Calu3 (cell line): ENCODE data around the gene STRA8. TPM values are rescaled to one million over a fixed set of nuclear protein-coding genes. Genes with fewer than 3 reads are reported as not detected.

Experiments
- BruUV-seq: library from RNA; stranded (reverse); fragments of 400-500 nt; replicated peaks from 2 replicates; lab custom pipeline; 2021; lab: Mats Ljungman, UMichigan
- CTCF ChIA-PET: fragments of 300-600 bp; sonication (Branson Sonifier 250); formaldehyde crosslinking; loops from one replicate; lab custom pipeline; 2022; ENCODE audit warnings: antibody characterized with exemption; lab: Charles Lee
- DNase-seq: peaks from one replicate; pipeline ENCODE4 v3.0.0; 2022
- H3K27ac Mint-ChIP-seq: one replicate; pipeline ENCODE4 v1.8.0; 2022; ENCODE audit warnings: mixed read lengths; ENCODE audit not compliant: unreplicated experiment
- H3K27me3 Mint-ChIP-seq: one replicate; pipeline ENCODE4 v1.8.0; 2022; ENCODE audit warnings: mixed read lengths; ENCODE audit not compliant: unreplicated experiment
- H3K36me3 Mint-ChIP-seq: one replicate; pipeline ENCODE4 v1.8.0; 2022; ENCODE audit warnings: mild to moderate bottlenecking, moderate library complexity, mixed read lengths; ENCODE audit not compliant: insufficient read depth, unreplicated experiment
- H3K4me1 Mint-ChIP-seq: one replicate; pipeline ENCODE4 v1.8.0; 2022; ENCODE audit warnings: mild to moderate bottlenecking, low read depth, mixed read lengths; ENCODE audit not compliant: unreplicated experiment
- H3K4me3 Mint-ChIP-seq: one replicate; pipeline ENCODE4 v1.8.0; 2022; ENCODE audit warnings: mild to moderate bottlenecking, low read depth, moderate library complexity, mixed read lengths; ENCODE audit not compliant: unreplicated experiment
- H3K9me3 Mint-ChIP-seq: one replicate; pipeline ENCODE4 v1.8.0; 2022; ENCODE audit warnings: low read depth, mixed read lengths; ENCODE audit not compliant: unreplicated experiment
- CTCF ChIP-seq: fragments of 200-600 bp; IDR thresholded peaks from one replicate; pipeline ENCODE4 v1.8.0; 2022; ENCODE audit warnings: antibody characterized with exemption; ENCODE audit not compliant: unreplicated experiment
- intact Hi-C: fragments of 100-400 bp; cut with micrococcal nuclease; formaldehyde crosslinking; loops from one replicate; pipeline ENCODE4 v1.10.0; 2022; ENCODE audit not compliant: unreplicated experiment
- total RNA-seq: library from RNA; stranded (reverse); gene quantifications from 2 replicates; pipeline ENCODE4 v1.2.3, GENCODE V29; 2022

STRA8 gene
- total RNA-seq, 1 experiment from 2014 or later, result not detected

- Mint-ChIP-seq H3K36me3 (no peaks in the 10 kb centered on the region), H3K4me1 (peaks cover 20% of the 10 kb centered on the region), H3K27me3 (no peaks in the 10 kb centered on the region), H3K9me3 (no peaks in the 10 kb centered on the region), H3K4me3 (no peak overlapping the region), H3K27ac (no peak overlapping the region)
- peak; percentile 50 for DNase-seq
- no peak for TF ChIP-seq CTCF
- intact Hi-C loops, result loop anchor here (10.0 kb wide), 1 partner anchor 79 kb away; the partner anchor contains the start of gene CYREN
- BruUV-seq, result no TSS peak
- CTCF ChIA-PET, result interaction anchor here (1.1 kb wide), 1 partner anchor 19 kb away, joined by 6 read pairs; no protein-coding TSS in a partner anchor
Measured at GRCh38 chr7:135253851-135254771, 20.5 kb downstream of the STRA8 start.

GRCh38 chr7:135257790-135258189, 24.2 kb downstream of the STRA8 start:
- Mint-ChIP-seq H3K36me3 (no peaks in the 10 kb centered on the region), H3K4me3 (no peak overlapping the region), H3K27me3 (peaks cover 3% of the 10 kb centered on the region), H3K4me1 (peaks cover 20% of the 10 kb centered on the region), H3K9me3 (no peaks in the 10 kb centered on the region), H3K27ac (no peak overlapping the region)
- intact Hi-C loops, result loop anchor here (10.0 kb wide), 1 partner anchor 83 kb away; the partner anchor contains the start of gene CYREN
- CTCF ChIA-PET, result interaction anchor here (0.6 to 1.3 kb wide), 2 partner anchors 11 to 17 kb away, joined by 3 to 4 read pairs; no protein-coding TSS in a partner anchor
- no peak for TF ChIP-seq CTCF
- no peak for DNase-seq
- no TSS peak for BruUV-seq

GRCh38 chr7:135258585-135258984, 24.9 kb downstream of the STRA8 start:
- no peak overlapping the region for H3K27ac Mint-ChIP-seq
- TF ChIP-seq CTCF, result no peak
- H3K27me3 Mint-ChIP-seq, result peaks cover 7% of the 10 kb centered on the region
- H3K4me3 Mint-ChIP-seq, result no peak overlapping the region
- H3K4me1 Mint-ChIP-seq, result peaks cover 13% of the 10 kb centered on the region
- no TSS peak for BruUV-seq
- no peaks in the 10 kb centered on the region for H3K36me3 Mint-ChIP-seq
- no peak for DNase-seq
- CTCF ChIA-PET, result no interaction called here
- intact Hi-C loops, result loop anchor here (10.0 kb wide), 1 partner anchor 84 kb away; the partner anchor contains the start of gene CYREN
- no peaks in the 10 kb centered on the region for H3K9me3 Mint-ChIP-seq

GRCh38 chr7:135259702-135260101, 26.1 kb downstream of the STRA8 start:
- DNase-seq, result no peak
- Mint-ChIP-seq H3K9me3 (no peaks in the 10 kb centered on the region), H3K27ac (no peak overlapping the region), H3K4me3 (no peak overlapping the region), H3K27me3 (peaks cover 7% of the 10 kb centered on the region), H3K4me1 (peaks cover 2% of the 10 kb centered on the region), H3K36me3 (no peaks in the 10 kb centered on the region)
- CTCF ChIA-PET, result no interaction called here
- no TSS peak for BruUV-seq
- intact Hi-C loops, result loop anchor here (10.0 kb wide), 1 partner anchor 85 kb away; the partner anchor contains the start of gene CYREN
- TF ChIP-seq CTCF, result no peak
